ENCODE measurements around the gene PSEN1. TPM values are rescaled to one million over a fixed set of nuclear protein-coding genes. Genes with fewer than 3 reads are reported as not detected.

Gene PSEN1
- total and polyA plus RNA-seq, 10 of the 15 experiments (the other 5 are each of a cell fraction or from before 2014, with no cell fraction given) = 8.9 to 32.3 (median 21.8) TPM

DNA sequence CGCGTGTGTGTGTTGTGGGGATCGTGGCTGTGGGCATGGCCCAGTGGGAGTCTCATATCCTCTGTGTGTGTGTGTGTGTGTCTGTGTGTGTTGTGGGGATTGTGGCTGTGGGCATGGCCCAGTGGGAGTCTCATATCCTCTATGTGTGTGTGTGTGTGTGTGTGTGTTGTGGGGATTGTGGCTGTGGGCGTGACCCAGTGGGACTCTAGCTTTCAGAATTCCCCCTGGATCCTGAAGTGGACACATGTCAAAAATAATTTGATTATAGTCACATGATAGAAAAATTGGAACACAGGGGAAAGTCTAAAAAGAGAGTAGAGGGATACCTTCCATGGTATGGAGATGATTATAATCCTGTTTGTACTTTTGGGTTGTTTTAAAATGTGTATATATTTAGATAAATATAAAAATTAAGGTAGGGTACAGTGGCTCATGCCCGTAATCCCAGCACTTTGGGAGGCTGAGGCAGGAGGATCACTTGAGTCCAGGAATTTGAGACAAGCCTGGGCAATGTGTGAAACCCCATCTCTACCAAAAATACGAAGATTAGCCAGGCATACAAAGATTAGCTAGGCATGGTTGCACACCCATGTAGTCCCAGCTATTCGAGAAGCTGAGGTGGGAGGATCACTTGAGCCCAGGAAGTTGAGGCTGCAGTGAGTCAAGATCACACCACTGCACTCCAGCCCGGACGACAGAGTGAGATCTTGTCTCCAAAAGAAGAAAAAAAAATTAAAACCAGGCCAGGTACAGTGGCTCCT is 112.0 kb downstream of the PSEN1 start (continued):
- TF ChIP-seq CBX3 (IDR thresholded peaks at IDR 0.05; ENCODE audit: borderline replicate concordance, low read depth) = no peak
- TF ChIP-seq POLR2A (IDR thresholded peaks at IDR 0.05; ENCODE audit: low read depth, low read length) = no peak
- no peak for TF ChIP-seq ZNF274 (IDR thresholded peaks at IDR 0.05; ENCODE audit: insufficient read depth, insufficient read length)
- TF ChIP-seq, protein P1, sequence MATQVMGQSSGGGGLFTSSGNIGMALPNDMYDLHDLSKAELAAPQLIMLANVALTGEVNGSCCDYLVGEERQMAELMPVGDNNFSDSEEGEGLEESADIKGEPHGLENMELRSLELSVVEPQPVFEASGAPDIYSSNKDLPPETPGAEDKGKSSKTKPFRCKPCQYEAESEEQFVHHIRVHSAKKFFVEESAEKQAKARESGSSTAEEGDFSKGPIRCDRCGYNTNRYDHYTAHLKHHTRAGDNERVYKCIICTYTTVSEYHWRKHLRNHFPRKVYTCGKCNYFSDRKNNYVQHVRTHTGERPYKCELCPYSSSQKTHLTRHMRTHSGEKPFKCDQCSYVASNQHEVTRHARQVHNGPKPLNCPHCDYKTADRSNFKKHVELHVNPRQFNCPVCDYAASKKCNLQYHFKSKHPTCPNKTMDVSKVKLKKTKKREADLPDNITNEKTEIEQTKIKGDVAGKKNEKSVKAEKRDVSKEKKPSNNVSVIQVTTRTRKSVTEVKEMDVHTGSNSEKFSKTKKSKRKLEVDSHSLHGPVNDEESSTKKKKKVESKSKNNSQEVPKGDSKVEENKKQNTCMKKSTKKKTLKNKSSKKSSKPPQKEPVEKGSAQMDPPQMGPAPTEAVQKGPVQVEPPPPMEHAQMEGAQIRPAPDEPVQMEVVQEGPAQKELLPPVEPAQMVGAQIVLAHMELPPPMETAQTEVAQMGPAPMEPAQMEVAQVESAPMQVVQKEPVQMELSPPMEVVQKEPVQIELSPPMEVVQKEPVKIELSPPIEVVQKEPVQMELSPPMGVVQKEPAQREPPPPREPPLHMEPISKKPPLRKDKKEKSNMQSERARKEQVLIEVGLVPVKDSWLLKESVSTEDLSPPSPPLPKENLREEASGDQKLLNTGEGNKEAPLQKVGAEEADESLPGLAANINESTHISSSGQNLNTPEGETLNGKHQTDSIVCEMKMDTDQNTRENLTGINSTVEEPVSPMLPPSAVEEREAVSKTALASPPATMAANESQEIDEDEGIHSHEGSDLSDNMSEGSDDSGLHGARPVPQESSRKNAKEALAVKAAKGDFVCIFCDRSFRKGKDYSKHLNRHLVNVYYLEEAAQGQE (IDR thresholded peaks at IDR 0.05; ENCODE audit: low read depth, low read length) = no peak
- no peak for TF ChIP-seq NR2C2 (IDR thresholded peaks at IDR 0.05; ENCODE audit: borderline replicate concordance, control insufficient read depth, insufficient read length, low read depth)
- no peak for TF ChIP-seq IRF4 (IDR thresholded peaks at IDR 0.05; ENCODE audit: low read depth, low read length)
- no peak for TF ChIP-seq NFYA (IDR thresholded peaks at IDR 0.05; ENCODE audit: borderline replicate concordance, low read depth, low read length)
- TF ChIP-seq, protein P2, sequence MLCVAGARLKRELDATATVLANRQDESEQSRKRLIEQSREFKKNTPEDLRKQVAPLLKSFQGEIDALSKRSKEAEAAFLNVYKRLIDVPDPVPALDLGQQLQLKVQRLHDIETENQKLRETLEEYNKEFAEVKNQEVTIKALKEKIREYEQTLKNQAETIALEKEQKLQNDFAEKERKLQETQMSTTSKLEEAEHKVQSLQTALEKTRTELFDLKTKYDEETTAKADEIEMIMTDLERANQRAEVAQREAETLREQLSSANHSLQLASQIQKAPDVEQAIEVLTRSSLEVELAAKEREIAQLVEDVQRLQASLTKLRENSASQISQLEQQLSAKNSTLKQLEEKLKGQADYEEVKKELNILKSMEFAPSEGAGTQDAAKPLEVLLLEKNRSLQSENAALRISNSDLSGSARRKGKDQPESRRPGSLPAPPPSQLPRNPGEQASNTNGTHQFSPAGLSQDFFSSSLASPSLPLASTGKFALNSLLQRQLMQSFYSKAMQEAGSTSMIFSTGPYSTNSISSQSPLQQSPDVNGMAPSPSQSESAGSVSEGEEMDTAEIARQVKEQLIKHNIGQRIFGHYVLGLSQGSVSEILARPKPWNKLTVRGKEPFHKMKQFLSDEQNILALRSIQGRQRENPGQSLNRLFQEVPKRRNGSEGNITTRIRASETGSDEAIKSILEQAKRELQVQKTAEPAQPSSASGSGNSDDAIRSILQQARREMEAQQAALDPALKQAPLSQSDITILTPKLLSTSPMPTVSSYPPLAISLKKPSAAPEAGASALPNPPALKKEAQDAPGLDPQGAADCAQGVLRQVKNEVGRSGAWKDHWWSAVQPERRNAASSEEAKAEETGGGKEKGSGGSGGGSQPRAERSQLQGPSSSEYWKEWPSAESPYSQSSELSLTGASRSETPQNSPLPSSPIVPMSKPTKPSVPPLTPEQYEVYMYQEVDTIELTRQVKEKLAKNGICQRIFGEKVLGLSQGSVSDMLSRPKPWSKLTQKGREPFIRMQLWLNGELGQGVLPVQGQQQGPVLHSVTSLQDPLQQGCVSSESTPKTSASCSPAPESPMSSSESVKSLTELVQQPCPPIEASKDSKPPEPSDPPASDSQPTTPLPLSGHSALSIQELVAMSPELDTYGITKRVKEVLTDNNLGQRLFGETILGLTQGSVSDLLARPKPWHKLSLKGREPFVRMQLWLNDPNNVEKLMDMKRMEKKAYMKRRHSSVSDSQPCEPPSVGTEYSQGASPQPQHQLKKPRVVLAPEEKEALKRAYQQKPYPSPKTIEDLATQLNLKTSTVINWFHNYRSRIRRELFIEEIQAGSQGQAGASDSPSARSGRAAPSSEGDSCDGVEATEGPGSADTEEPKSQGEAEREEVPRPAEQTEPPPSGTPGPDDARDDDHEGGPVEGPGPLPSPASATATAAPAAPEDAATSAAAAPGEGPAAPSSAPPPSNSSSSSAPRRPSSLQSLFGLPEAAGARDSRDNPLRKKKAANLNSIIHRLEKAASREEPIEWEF (IDR thresholded peaks at IDR 0.05; ENCODE audit: insufficient replicate concordance, low read depth, low read length) = no peak
- peak; percentile 86 for TF ChIP-seq PAX5 (IDR thresholded peaks at IDR 0.05; ENCODE audit: borderline replicate concordance, low read depth, low read length)
- TF ChIP-seq CHD2 (IDR thresholded peaks at IDR 0.05; ENCODE audit: borderline replicate concordance, low read depth, low read length) = no peak
- no peak for TF ChIP-seq SMARCA5 (IDR thresholded peaks at IDR 0.05)
- no peak for TF ChIP-seq CHD4 (IDR thresholded peaks at IDR 0.05)
- TF ChIP-seq ZZZ3 (IDR thresholded peaks at IDR 0.05; ENCODE audit: control insufficient read depth, insufficient read length, low read depth) = no peak
- TF ChIP-seq, protein P3, sequence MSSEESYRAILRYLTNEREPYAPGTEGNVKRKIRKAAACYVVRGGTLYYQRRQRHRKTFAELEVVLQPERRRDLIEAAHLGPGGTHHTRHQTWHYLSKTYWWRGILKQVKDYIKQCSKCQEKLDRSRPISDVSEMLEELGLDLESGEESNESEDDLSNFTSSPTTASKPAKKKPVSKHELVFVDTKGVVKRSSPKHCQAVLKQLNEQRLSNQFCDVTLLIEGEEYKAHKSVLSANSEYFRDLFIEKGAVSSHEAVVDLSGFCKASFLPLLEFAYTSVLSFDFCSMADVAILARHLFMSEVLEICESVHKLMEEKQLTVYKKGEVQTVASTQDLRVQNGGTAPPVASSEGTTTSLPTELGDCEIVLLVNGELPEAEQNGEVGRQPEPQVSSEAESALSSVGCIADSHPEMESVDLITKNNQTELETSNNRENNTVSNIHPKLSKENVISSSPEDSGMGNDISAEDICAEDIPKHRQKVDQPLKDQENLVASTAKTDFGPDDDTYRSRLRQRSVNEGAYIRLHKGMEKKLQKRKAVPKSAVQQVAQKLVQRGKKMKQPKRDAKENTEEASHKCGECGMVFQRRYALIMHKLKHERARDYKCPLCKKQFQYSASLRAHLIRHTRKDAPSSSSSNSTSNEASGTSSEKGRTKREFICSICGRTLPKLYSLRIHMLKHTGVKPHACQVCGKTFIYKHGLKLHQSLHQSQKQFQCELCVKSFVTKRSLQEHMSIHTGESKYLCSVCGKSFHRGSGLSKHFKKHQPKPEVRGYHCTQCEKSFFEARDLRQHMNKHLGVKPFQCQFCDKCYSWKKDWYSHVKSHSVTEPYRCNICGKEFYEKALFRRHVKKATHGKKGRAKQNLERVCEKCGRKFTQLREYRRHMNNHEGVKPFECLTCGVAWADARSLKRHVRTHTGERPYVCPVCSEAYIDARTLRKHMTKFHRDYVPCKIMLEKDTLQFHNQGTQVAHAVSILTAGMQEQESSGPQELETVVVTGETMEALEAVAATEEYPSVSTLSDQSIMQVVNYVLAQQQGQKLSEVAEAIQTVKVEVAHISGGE (CRISPR knock-in tag; IDR thresholded peaks at IDR 0.05) = no peak
- TF ChIP-seq NR2F1 (conservative IDR thresholded peaks at IDR 0.05) = no peak
- TF ChIP-seq FOXK2 (IDR thresholded peaks at IDR 0.05) = no peak

All from GM12878 (cell line).